Spinal cord (tissue), 10 donors: Measurements from ENCODE around the gene TEAD1. TPM values are rescaled to one million over a fixed set of nuclear protein-coding genes. Genes with fewer than 3 reads are reported as not detected.

Experiments used
- DNase-seq, 6 donors: peaks; one replicate each; pipeline versions ENCODE4 v3.0.0 to v3.0.0-alpha.2; 2013 to 2015; ENCODE audit warnings: low spot score in 6 of 6, low read depth in 4 of 6
- H3K27ac ChIP-seq: one replicate; pipeline ENCODE4 v1.5.1; 2013; ENCODE audit warnings: low read depth, low read length, control low read depth
- H3K27me3 ChIP-seq: one replicate; pipeline ENCODE4 v1.6.1; 2013; ENCODE audit warnings: low read length; ENCODE audit not compliant: control insufficient read depth, insufficient read depth
- H3K36me3 ChIP-seq: one replicate; pipeline ENCODE4 v1.6.1; 2013; ENCODE audit warnings: low read length; ENCODE audit not compliant: control insufficient read depth, insufficient read depth
- H3K4me1 ChIP-seq: one replicate; pipeline ENCODE4 v1.6.1; 2013; ENCODE audit warnings: low read length; ENCODE audit not compliant: control insufficient read depth, insufficient read depth
- H3K4me3 ChIP-seq: one replicate; pipeline ENCODE4 v1.5.1; 2013; ENCODE audit warnings: low read depth, low read length, control low read depth
- H3K9me3 ChIP-seq: one replicate; pipeline ENCODE4 v1.6.1; 2013; ENCODE audit warnings: low read length; ENCODE audit not compliant: control insufficient read depth, insufficient read depth
- WGBS: methylation state at CpG from one replicate; pipeline ENCODE4 v1.1.5; 2013; ENCODE audit warnings: missing lambda C conversion rate; ENCODE audit not compliant: insufficient coverage; 5-methylcytosine and 5-hydroxymethylcytosine counted together
- polyA plus RNA-seq, 2 donors: library from polyadenylated mRNA; unstranded; fragments of 120-200 nt; gene quantifications; one replicate each; pipeline ENCODE4 v1.2.1, GENCODE V29; 2013; ENCODE audit not compliant: insufficient read length in 2 of 2
- total RNA-seq, 2 donors: library from RNA; depleted of rRNA in 1 of 2; stranded (reverse); fragments of 120-200 nt in 1 of 2; fragments of >200 nt in 1 of 2; gene quantifications; one replicate each; pipeline versions ENCODE4 v1.2.3 to v1.2.4, GENCODE V29; 2013 to 2014
- donor health status: healthy.

Gene TEAD1
- total and polyA plus RNA-seq, 4 donors: 39.2 to 70.9 (median 58.7) TPM

- peaks cover 14% of the 10 kb centered on the region for H3K4me1 ChIP-seq
- 80% methylated on average over 1 of the region's 5 CpGs for WGBS
- H3K4me3 ChIP-seq: no peak overlapping the region
- DNase-seq: peak in 1 of 6 donors; percentile 50
- peaks cover 2% of the 10 kb centered on the region for H3K36me3 ChIP-seq
- H3K27me3 ChIP-seq: no peaks in the 10 kb centered on the region
- H3K27ac ChIP-seq: no peak overlapping the region
- H3K9me3 ChIP-seq: no peaks in the 10 kb centered on the region
These were observed 88.1 kb downstream of the TEAD1 start for GRCh38 chr11:12762278-12762677.

GRCh38 chr11:12762696-12763324 lies 88.6 kb downstream of the TEAD1 start:
- Histone ChIP-seq H3K4me3 (no peak overlapping the region), H3K27me3 (no peaks in the 10 kb centered on the region), H3K36me3 (peaks cover 2% of the 10 kb centered on the region), H3K9me3 (no peaks in the 10 kb centered on the region), H3K27ac (no peak overlapping the region), H3K4me1 (peaks cover 14% of the 10 kb centered on the region)
- no peak for DNase-seq
- 100% methylated on average over 1 of the region's 4 CpGs for WGBS

- Histone ChIP-seq H3K27me3 (no peaks in the 10 kb centered on the region), H3K27ac (no peak overlapping the region), H3K4me1 (peaks cover 14% of the 10 kb centered on the region), H3K4me3 (no peak overlapping the region), H3K9me3 (no peaks in the 10 kb centered on the region), H3K36me3 (peaks cover 2% of the 10 kb centered on the region)
- no peak for DNase-seq
- 84% methylated on average over 4 of the region's 8 CpGs for WGBS
These were observed 90.1 kb downstream of the TEAD1 start for GRCh38 chr11:12764187-12764914.

- Histone ChIP-seq H3K4me1 (peaks cover 14% of the 10 kb centered on the region), H3K27me3 (no peaks in the 10 kb centered on the region), H3K4me3 (no peak overlapping the region), H3K36me3 (peaks cover 2% of the 10 kb centered on the region), H3K9me3 (no peaks in the 10 kb centered on the region), H3K27ac (no peak overlapping the region)
- WGBS: 40% methylated on average over 1 of the region's 3 CpGs
- DNase-seq: peak in 2 of 6 donors; percentile 63 to 85
These were observed 91.2 kb downstream of the TEAD1 start for GRCh38 chr11:12765428-12765827.

- 100% methylated on average over 2 of the region's 3 CpGs for WGBS
- Histone ChIP-seq H3K4me1 (peaks cover 14% of the 10 kb centered on the region), H3K36me3 (peaks cover 2% of the 10 kb centered on the region), H3K27me3 (no peaks in the 10 kb centered on the region), H3K4me3 (no peak overlapping the region), H3K27ac (no peak overlapping the region), H3K9me3 (no peaks in the 10 kb centered on the region)
- DNase-seq: no peak
These were observed 92.8 kb downstream of the TEAD1 start for GRCh38 chr11:12767027-12767426.

GRCh38 chr11:12767577-12767976 lies 93.4 kb downstream of the TEAD1 start:
- 92% methylated on average over 4 of the region's 5 CpGs for WGBS
- Histone ChIP-seq H3K27me3 (no peaks in the 10 kb centered on the region), H3K4me1 (peaks cover 14% of the 10 kb centered on the region), H3K4me3 (no peak overlapping the region), H3K9me3 (no peaks in the 10 kb centered on the region), H3K36me3 (peaks cover 2% of the 10 kb centered on the region), H3K27ac (no peak overlapping the region)
- no peak for DNase-seq

- WGBS: 93% methylated on average over 6 of the region's 7 CpGs
- Histone ChIP-seq H3K27ac (no peak overlapping the region), H3K4me1 (peaks cover 14% of the 10 kb centered on the region)
These were observed 94.8 kb downstream of the TEAD1 start for GRCh38 chr11:12768726-12769673.

GRCh38 chr11:12769834-12770345 lies 95.7 kb downstream of the TEAD1 start:
- DNase-seq: no peak
- Histone ChIP-seq H3K9me3 (no peaks in the 10 kb centered on the region), H3K27me3 (no peaks in the 10 kb centered on the region), H3K4me1 (peaks cover 11% of the 10 kb centered on the region), H3K27ac (no peak overlapping the region), H3K36me3 (peaks cover 2% of the 10 kb centered on the region), H3K4me3 (no peak overlapping the region)
- 44% methylated on average over 3 of the region's 3 CpGs for WGBS

More at GRCh38 chr11:12768726-12769673, 94.8 kb downstream of the TEAD1 start:
- Histone ChIP-seq H3K27me3 (no peaks in the 10 kb centered on the region), H3K9me3 (no peaks in the 10 kb centered on the region), H3K36me3 (peaks cover 2% of the 10 kb centered on the region), H3K4me3 (no peak overlapping the region)
- DNase-seq: no peak

GRCh38 chr11:12770435-12770834 lies 96.2 kb downstream of the TEAD1 start:
- peaks cover 8% of the 10 kb centered on the region for H3K4me1 ChIP-seq
- no peak overlapping the region for H3K4me3 ChIP-seq
- H3K9me3 ChIP-seq: no peaks in the 10 kb centered on the region
- no peaks in the 10 kb centered on the region for H3K27me3 ChIP-seq
- WGBS: no CpG with 5 or more reads among the region's 1 CpG
- DNase-seq: no peak
- peaks cover 2% of the 10 kb centered on the region for H3K36me3 ChIP-seq
- H3K27ac ChIP-seq: no peak overlapping the region
